ENCODE measurements around the gene EOLA1.

DNA sequence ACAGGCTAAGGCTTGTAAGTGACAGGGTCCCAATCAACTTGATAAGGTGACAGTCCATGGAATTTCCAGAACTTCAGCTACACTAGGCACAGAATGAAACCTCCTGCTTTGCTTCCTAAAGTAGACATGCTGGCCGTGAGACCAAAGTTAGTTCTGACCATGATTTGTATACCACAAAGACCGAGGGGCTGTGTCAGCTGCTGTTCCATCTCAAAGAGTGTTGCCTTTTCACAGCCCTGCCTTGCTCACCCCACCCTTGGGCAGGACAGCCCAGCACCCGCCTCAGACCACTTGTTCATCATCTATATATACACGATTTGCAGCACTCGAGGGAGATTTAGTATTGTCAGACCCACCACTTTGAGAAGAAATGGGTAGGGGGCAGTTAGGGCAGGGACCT, 41.0 kb upstream of the EOLA1 start:
- TF ChIP-seq EZH2 (IDR thresholded peaks at IDR 0.05) (no peak), JUND (IDR thresholded peaks at IDR 0.05) (no peak), POLR2A (IDR thresholded peaks at IDR 0.05; ENCODE audit: borderline replicate concordance, extremely low read depth, insufficient read depth, insufficient read length) (no peak), POLR2AphosphoS5 (IDR thresholded peaks at IDR 0.05; ENCODE audit: low read depth, low read length) (no peak), EZH2phosphoT487 (IDR thresholded peaks at IDR 0.05; ENCODE audit: borderline replicate concordance) (no peak), RAD21 (IDR thresholded peaks at IDR 0.05; ENCODE audit: low read depth) (no peak), YY1 (IDR thresholded peaks at IDR 0.05; ENCODE audit: extremely low read depth, insufficient replicate concordance, low read depth, low read length) (no peak), CBX3 (IDR thresholded peaks at IDR 0.05; ENCODE audit: low read depth) (no peak), FOSL1 (IDR thresholded peaks at IDR 0.05; ENCODE audit: low read depth) (no peak)
- TF ChIP-seq, protein P1, sequence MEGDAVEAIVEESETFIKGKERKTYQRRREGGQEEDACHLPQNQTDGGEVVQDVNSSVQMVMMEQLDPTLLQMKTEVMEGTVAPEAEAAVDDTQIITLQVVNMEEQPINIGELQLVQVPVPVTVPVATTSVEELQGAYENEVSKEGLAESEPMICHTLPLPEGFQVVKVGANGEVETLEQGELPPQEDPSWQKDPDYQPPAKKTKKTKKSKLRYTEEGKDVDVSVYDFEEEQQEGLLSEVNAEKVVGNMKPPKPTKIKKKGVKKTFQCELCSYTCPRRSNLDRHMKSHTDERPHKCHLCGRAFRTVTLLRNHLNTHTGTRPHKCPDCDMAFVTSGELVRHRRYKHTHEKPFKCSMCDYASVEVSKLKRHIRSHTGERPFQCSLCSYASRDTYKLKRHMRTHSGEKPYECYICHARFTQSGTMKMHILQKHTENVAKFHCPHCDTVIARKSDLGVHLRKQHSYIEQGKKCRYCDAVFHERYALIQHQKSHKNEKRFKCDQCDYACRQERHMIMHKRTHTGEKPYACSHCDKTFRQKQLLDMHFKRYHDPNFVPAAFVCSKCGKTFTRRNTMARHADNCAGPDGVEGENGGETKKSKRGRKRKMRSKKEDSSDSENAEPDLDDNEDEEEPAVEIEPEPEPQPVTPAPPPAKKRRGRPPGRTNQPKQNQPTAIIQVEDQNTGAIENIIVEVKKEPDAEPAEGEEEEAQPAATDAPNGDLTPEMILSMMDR (IDR thresholded peaks at IDR 0.05 in 2 of 3, conservative IDR thresholded peaks at IDR 0.05 in 1 of 3; ENCODE audit: borderline replicate concordance in 1 of 3, insufficient read depth in 1 of 3, low read depth in 2 of 3, low read length in 2 of 3) = no peak
- TF ChIP-seq, protein P2, sequence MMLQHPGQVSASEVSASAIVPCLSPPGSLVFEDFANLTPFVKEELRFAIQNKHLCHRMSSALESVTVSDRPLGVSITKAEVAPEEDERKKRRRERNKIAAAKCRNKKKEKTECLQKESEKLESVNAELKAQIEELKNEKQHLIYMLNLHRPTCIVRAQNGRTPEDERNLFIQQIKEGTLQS (IDR thresholded peaks at IDR 0.05) = no peak
- TF ChIP-seq, protein P3, sequence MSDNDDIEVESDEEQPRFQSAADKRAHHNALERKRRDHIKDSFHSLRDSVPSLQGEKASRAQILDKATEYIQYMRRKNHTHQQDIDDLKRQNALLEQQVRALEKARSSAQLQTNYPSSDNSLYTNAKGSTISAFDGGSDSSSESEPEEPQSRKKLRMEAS (IDR thresholded peaks at IDR 0.05) = no peak
- TF ChIP-seq, protein P4, sequence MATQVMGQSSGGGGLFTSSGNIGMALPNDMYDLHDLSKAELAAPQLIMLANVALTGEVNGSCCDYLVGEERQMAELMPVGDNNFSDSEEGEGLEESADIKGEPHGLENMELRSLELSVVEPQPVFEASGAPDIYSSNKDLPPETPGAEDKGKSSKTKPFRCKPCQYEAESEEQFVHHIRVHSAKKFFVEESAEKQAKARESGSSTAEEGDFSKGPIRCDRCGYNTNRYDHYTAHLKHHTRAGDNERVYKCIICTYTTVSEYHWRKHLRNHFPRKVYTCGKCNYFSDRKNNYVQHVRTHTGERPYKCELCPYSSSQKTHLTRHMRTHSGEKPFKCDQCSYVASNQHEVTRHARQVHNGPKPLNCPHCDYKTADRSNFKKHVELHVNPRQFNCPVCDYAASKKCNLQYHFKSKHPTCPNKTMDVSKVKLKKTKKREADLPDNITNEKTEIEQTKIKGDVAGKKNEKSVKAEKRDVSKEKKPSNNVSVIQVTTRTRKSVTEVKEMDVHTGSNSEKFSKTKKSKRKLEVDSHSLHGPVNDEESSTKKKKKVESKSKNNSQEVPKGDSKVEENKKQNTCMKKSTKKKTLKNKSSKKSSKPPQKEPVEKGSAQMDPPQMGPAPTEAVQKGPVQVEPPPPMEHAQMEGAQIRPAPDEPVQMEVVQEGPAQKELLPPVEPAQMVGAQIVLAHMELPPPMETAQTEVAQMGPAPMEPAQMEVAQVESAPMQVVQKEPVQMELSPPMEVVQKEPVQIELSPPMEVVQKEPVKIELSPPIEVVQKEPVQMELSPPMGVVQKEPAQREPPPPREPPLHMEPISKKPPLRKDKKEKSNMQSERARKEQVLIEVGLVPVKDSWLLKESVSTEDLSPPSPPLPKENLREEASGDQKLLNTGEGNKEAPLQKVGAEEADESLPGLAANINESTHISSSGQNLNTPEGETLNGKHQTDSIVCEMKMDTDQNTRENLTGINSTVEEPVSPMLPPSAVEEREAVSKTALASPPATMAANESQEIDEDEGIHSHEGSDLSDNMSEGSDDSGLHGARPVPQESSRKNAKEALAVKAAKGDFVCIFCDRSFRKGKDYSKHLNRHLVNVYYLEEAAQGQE (IDR thresholded peaks at IDR 0.05; ENCODE audit: low read depth) = no peak
